Stromal cell of bone marrow (primary cell): ENCODE measurements around the gene ASCL2.

Source experiments
- DNase-seq: peaks from one replicate; pipeline ENCODE4 v3.0.0-alpha.2; 2012; ENCODE audit warnings: low read depth

ASCL2 gene

GRCh38 chr11:2308713-2309112 is 38.3 kb upstream of the ASCL2 start:
- no peak for DNase-seq

GRCh38 chr11:2307501-2308331 is 37.3 kb upstream of the ASCL2 start:
- DNase-seq: no peak

GRCh38 chr11:2306877-2307500 is 36.6 kb upstream of the ASCL2 start:
- DNase-seq: no peak

- DNase-seq: peak; percentile 76
Observed at GRCh38 chr11:2306452-2306823, 36.0 kb upstream of the ASCL2 start.

- DNase-seq: peak; percentile 24
Observed at GRCh38 chr11:2305788-2306451, 35.5 kb upstream of the ASCL2 start.

DNA sequence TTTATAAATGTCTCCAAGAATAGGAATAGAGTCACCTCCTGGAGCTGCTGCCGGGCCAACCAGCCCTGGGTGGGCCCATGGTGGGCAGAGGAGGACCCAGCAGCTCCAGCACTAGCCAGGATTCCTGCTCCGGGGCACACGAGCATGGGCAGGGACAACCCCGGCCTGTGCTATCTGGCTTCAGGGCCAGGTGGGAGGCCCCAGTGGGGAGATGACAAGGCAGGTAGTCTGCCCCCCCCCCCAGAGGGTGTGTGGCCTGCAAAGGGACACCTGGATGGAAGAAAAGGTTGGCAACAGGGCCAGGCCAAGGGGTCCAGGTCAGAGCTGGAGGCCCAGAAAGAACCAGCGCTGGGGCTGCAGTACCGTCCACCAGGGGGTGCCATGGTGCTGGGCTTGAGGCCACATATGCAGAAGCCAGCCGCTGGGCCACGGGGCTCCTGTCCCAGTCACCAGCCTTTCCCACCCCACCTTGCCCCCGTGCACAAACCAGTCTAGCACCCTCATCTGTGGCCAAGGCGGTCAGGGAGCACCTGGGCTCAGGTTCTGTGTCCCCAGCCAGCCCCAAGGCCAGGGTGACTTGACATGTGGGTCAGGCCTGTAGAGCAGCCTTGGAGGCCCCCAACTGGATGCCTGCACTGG is 34.9 kb upstream of the ASCL2 start:
- peak; percentile 37 for DNase-seq

- no peak for DNase-seq
Observed at GRCh38 chr11:2304506-2305139, 34.2 kb upstream of the ASCL2 start.

DNA sequence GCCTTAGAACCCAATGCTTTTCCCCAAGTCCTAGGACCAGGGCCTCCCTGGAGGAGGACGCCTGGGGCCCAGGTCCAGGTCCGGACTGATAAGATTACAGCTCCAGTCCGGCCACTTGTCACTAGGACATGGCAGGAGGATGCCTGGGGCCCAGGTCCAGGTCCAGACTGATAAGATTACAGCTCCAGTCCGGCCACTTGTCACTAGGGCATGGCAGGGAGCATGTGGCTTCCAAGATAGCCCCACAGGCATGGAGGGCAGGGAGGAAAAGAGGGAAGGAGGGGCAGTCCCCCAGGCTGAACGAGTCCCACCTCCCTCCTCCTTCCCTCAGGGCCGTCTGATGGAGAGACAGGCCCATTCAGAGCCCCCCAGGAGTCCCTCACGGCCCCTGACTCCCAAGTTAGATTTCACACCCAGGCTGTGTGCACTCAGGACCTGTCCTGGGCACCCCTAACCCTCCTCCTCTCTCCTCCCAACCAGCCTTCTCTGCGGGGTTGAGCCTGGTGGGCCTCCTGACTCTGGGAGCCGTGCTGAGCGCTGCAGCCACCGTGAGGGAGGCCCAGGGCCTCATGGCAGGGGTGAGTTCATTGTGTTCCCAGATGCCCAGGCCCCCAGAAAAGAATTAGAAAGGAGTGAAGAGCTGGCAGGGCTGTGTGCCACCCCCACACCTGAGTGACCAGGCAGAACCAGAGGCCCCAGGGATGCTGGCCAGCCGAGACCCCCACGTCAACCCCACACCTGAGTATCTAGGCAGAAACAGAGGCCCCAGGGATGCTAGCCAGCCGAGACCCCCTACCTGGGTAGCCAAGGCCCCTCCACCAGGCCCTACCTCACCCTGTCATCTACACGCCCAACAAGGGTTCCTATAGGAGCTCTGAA is 33.5 kb upstream of the ASCL2 start:
- DNase-seq: no peak

DNA sequence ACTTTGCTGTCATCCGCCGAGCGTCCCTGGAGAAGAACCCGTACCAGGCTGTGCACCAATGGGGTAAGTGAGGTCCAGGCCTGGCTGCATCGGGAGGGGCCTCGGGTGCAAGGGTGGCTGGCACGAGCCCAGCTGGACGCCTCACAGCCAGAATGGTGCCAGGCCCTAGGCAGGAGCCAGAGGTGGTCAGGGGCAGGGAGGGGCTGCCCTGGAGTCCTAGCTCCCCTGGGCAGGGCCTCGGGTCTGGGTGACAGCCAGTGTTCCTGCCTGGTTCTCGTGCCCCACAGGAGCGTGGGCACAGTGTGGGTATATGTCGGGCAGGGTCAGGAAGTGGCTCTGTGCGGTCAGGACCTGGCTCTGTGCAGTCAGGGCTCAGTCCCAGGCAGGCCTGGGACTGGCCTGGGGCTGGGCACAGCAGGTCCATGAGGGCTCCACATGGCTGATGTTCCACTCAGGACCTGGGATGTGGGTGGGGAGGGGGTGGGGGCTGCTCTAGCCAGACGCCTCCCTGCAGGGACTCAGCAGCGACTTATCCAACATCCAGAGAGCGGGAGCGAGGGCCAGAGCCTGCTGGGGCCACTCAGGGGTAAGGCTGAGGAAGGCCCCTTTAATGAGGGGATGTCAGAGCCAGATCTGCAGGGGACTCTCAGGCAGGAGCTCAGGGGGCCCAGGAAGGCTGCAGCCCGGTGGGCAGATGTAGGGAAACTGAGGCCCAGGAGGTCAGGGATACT is 32.7 kb upstream of the ASCL2 start:
- no peak for DNase-seq

GRCh38 chr11:2302306-2302895 is 32.0 kb upstream of the ASCL2 start:
- no peak for DNase-seq

GRCh38 chr11:2301631-2302305 is 31.4 kb upstream of the ASCL2 start, which contains the start of the genes C11orf21 and TSPAN32:
C11orf21 (minus strand) TSS chr11:2301918; CDS start chr11:2301808, 110 bp downstream.
TSPAN32 (plus strand) TSS chr11:2302013; CDS start chr11:2302150, 137 bp downstream.
- DNase-seq: peak; percentile 11

- no peak for DNase-seq
Observed at GRCh38 chr11:2300936-2301630, 30.7 kb upstream of the ASCL2 start.

- DNase-seq: no peak
Observed at GRCh38 chr11:2300290-2300935, 30.0 kb upstream of the ASCL2 start.

DNA sequence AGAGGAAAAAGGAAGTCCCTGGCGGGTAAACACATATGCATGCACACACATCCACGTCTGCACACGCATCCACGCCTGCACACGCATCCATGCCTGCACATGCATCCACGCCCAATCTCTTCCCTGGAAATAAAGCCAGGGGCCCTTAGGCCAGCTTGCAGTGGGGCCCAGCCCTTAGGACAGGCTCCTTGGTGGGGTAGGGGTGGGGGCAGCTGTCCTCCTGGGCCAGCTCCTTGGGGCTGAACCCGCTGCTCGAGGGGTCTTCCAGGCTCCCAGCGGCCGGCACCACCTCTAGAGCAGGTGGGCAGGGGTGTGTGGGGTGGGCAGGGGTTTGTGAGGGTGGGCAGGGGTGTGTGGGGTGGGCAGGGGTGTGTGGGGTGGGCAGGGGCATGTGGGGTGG is 29.4 kb upstream of the ASCL2 start:
- no peak for DNase-seq

- DNase-seq: no peak
Observed at GRCh38 chr11:2298795-2299761, 28.7 kb upstream of the ASCL2 start.

DNA sequence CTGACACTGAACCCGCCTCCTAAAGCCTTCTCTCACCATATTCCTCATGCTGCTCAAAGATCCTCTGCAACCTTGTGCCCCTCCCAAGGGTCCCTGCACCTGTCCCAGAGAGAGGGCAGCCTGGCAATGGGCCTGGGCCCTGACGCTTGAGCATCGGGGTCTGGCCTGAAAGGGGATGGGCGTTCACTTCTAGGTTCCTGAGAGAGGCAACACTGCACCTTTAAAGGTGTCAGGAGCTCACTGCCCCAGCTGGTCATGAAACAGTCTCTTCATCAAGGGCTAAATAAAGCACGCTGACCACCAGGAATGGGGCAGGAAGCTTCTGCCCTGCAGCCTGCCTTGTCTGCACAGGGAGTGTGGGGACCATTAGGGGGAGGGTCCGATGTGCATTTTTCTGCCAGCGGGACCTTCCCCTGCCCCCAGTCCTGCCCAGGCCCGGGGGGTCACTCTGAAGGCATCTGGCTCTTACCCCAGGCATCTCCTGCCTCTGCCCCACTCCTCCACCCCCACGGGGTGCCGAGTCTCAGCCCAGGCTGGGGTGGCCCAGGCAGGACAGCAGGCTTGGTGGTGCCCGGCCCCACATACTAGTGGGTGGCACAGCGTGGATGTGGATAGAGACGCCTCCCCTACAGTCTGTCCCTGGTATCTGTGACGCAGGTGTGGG is 27.9 kb upstream of the ASCL2 start:
- DNase-seq: no peak
